Panc1 (cell line): ENCODE results near the gene EWSR1.

Experiments used
- CTCF ChIP-seq: fragments of 450-650 bp; IDR thresholded peaks from 2 replicates; pipeline ENCODE4 v1.5.1; 2017; ENCODE audit warnings: mild to moderate bottlenecking
- POLR2AphosphoS5 ChIP-seq: IDR thresholded peaks from 2 replicates; pipeline ENCODE4 v1.6.1; 2012; ENCODE audit warnings: mild to moderate bottlenecking, low read depth, low read length, moderate library complexity
- REST ChIP-seq, 2 experiments: IDR thresholded peaks; 2 replicates each; pipeline ENCODE4 v1.6.1; 2011 to 2012; ENCODE audit warnings: low read depth in 2 of 2, control low read depth in 1 of 2, low read length in 1 of 2, mild to moderate bottlenecking in 1 of 2, moderate library complexity in 1 of 2; ENCODE audit not compliant: insufficient read depth in 1 of 2
- SIN3A ChIP-seq: IDR thresholded peaks from 2 replicates; pipeline ENCODE4 v1.6.1; 2012; ENCODE audit warnings: low read depth, mild to moderate bottlenecking, low read length, moderate library complexity, borderline replicate concordance; ENCODE audit not compliant: insufficient read depth
- TCF7L2 ChIP-seq: IDR thresholded peaks from 2 replicates; pipeline ENCODE4 v1.6.1; 2011; ENCODE audit warnings: mild to moderate bottlenecking, low read depth, low read length, inconsistent platforms

DNA sequence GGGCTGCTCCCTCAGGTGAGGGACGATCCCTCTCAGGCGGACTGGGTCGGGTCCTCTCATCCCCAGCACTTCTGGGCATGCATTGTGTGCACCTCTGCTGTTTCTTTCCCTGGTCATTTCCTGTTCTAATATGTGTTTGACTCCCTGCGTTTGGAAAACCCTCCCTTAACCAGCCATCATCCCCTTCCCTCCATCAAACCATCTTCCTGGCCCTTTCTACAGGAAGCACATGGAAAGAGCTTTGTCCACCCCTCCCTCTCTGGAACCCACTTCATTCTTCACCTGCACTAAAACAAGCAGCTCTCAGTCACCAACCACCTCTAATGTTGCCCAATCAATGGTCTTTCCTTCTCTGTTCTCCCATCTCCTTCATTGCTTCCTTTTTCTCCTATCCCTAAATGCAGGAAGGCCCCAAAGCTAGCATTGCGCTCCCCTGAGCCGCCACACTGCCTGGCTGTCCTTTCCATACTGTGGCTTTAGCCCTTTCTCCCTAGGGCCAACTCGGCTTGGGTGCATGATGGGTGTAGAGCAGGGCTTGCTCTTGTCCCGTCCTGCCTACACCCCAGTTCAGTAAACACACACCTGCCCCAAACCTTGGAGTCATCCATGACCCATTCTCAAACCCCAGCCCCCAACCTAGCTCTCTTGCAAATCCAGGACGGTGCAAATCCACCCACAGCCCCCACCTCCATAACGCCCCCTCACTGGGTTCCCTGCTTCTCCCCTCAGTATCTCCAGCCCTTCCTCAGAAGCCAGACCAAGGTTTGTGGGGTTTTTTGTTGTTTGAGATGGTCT, 32.9 kb downstream of the EWSR1 start:
- TF ChIP-seq CTCF (no peak), POLR2AphosphoS5 (peak; percentile 11; the same call in 1 of the 2 replicates), TCF7L2 (no peak), SIN3A (no peak), REST (IDR thresholded peaks at IDR 0.05; ENCODE audit: insufficient read depth in 1 of 2, low read depth in 2 of 2, low read length in 1 of 2) (no peak)
